Activated CD4-positive, alpha-beta T cell treated with anti-CD3 and anti-CD28 coated beads for 48 hours (primary cell): ENCODE results near the gene BNIPL.

ENCODE experiments used
- DNase-seq: peaks from one replicate; pipeline ENCODE4 v3.0.0-alpha.2; 2020

The BNIPL gene

DNA sequence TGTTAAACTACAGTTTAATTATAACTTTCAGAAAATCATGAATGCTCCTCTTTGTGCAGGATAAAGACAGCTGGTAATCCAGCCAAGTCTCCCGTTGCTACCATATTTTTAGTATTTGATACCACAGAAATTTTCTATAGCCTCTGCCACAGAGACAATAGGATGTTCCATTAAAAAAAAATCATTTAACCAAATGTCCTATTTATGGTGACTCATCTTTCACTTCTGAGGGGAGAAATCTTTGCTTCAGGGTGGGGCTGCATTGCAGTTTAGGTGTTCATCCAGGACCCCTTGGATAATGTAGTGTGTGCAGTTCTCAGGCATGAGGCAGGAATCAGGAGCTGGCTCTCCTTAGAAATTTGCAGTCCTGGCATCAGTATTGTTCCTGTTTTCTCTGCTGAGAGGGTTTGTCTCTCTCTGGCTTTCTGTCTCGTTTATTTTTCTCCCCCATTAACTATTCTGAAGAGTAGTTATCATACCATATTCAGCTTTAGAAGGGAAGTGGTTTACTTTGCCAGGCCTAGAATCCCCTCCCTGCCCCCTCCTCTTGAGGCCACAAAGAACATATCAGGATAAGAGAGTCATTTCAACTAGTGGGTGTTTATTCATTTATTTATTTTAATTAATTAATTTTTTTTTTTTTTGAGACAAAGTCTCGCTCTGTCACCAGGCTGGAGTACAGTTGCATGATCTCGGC is 25.1 kb upstream of the BNIPL start:
- DNase-seq, result no peak

DNA sequence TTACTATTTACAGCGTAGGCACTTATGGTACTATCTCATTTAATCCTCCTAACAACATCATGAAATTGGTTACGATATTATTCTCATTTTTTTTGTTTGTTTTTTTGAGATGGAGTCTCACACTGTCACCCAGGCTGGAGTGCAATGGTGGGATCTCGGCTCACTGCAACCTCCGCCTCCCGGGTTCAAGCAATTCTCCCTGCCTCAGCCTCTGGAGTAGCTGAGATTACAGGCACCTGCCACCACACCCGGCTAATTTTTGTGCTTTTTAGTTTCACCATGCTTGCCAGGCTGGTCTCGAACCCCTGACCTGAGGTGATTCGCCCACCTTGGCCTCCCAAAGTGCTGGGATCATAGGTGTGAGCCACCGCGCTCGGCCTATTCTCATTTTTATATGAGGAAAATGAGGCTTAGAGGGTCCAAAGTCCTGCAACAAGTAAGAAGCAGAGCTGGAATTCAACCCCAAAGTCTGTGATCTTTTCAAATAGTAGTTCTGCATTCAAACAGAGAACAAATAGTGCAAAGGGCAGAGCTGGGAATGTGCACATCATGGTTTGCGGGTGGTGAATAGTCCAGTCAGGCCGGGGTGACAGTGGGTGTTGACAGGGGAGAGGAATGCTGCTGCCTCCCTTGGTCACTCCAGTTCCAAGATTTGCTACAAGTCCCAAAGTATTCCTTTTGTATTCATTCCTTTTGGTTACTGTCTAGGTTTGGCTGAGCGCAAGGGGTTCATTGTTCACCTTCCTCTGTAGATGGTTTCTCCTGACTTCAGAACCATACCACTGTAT is 23.5 kb upstream of the BNIPL start:
- no peak for DNase-seq

DNA sequence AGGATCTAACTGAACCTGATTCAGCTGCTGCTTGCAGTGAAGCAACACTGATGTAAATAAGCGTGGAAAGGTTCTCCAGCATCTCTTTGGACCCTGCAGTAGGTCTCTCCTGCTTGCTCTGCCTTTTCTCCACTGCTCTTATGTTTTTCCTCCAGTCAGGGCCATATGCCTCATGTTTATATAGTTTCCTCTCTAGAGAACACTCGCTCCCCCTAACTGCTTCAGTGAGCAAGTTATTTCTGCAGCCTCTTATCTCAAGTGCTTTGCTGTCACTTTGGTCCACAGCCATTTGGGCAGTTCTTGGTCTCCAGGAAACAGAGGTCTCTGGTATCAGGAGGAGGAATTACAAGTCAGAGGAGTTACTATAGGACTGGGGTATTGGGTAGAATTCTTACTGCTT is 22.9 kb upstream of the BNIPL start:
- no peak for DNase-seq

DNA sequence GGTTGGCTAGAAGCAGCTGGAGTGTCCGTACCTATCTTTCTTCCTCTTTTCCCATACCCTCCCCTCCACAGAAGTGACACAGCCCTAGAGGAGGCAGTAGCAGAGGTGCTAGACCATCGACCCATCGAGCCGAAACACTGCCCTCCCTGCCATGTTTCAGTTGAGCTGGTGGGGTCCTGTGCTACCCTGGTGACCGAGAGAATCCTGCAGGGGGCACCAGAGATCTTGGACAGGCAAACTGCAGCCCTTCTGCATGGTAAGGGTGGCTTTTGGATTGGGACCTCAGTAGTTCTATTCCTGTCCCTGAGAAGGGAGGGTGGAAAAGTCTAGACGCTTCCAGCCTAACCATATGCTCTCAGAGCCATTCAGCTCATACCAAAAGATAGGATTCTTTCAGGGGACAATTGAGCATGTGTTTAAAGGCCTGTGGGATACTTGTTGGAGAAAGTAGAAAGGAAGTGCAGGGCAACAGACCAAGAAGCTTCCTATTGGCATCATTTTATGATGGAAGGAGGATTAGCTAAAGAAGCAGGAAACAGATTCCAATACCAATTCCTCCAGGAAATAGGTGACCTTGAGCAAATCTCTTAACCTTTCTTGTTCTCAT is 11.7 kb upstream of the BNIPL start:
- peak; percentile 88 for DNase-seq

DNA sequence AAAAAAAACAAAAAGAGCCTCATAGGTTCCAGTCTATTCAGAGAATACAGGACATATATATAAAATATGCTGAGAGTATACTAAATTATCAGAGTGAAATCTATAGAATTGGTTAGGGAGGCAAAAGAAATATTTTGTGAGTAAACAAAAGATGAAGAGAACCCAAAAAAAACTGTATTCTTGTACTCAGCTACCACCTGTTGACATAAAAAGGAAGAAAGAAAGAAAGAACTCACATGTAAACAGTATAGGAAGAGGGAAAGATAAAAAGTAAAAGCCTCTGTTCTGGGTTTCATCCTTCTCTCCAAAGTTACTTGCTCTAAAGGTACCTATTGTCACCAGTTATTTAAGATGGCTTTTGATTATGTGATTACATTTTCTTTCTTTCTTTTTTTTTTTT is 9.9 kb upstream of the BNIPL start:
- DNase-seq, result no peak

DNA sequence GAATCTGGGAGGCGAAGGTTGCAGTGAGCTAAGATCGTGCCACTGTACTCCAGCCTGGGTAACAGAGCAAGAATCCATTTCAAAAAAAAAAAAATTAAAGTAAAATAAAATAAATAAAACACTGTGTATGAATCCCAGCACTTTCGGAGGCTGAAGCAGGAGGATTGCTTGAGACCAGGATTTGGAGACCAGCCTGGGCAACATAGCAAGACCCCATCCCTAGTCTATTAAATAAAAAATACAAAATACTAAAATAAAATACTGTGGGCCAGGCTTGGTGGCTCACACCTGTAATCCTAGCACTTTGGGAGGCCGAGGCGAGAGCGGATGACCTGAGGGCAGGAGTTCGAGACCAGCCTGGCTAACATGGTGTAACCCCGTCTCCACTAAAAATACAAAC is 4.2 kb upstream of the BNIPL start:
- DNase-seq, result no peak

DNA sequence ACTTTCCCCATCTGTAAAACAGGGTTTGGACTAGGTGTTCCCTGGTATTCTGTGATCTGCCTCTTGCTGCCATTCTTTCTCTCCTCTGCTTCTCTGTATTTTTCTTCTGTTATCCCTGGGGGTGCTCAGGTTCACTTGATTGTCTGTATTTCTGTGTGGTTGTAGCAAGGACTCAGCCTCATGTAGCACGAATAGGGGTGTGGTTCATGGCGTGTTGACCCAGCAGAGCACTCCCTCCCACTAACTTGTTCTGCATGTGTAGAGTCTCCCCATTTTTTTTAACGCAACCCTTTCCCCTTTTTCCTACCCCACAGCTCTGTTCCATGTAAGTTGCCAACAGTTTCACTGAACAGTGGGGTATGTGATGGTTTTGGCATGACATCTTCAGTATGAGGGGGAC is 1.2 kb upstream of the BNIPL start:
- no peak for DNase-seq

DNA sequence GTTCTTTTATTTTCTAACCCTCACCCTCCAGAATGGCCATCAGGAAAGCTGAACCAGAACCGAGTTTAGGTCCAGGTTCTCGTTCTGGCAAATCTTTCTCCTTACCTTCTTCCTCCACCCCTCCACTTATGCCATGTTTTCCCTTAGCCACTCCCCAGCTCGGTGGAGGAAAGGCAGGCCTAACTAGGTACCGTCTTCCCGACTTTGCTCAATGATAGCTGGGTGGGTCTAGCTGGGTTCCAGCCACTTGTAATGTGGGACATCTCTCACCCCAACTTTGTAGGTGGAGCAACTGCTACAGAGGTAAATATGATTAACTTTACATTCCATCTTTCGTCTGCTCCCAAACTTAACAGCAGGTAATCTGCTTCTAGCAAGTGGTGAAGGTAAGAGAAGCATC is 646 bp downstream of the BNIPL start:
- no peak for DNase-seq

DNA sequence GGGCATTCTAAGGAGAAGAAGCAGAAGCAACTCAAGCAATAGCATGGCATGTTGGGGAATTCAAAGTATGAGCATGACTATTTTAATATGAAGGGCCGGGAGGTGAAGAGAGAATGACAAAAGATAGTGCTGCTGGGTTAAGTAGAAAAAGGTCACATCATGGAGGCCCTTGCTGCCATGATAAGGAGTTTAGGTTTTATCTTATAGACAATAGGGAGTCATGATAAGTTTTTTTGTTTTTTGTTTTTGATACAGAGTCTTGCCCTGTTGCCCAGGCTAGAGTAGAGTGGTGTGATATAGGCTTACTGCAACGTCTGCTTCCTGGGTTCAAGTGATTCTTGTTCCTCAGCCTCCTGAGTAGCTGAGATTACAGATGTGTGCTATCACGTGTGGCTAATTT is 3.1 kb downstream of the BNIPL start:
- no peak for DNase-seq

DNA sequence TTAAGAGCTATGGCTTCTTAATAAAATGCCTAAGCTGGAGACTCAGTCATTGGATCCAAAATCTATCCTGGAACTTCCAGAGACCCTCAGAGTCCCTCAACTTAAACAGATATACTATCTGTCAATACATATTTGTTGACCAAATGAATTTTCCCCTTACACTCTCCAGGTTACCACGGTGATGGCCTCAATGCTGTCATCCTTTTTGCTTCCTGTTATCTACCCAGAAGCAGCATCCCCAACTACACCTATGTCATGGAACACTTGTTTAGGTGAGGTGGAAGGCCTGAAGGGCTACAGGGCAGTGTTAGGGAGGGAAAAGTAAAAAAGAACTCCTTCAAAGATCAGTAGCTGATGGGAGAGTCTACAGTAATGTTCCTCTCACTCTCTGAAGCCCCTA is 6.8 kb downstream of the BNIPL start:
- DNase-seq, result no peak

DNA sequence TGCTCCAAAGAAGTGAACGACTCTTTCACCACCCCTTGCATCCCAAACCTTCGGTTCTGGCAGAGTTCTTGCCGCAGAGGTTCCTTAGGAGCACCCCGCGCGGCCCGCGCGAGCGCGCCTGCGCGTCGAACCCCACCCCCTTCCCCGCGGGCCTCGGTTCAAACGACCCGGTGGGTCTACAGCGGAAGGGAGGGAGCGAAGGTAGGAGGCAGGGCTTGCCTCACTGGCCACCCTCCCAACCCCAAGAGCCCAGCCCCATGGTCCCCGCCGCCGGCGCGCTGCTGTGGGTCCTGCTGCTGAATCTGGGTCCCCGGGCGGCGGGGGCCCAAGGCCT is 11.2 kb downstream of the BNIPL start, which contains the start of gene C1orf56:
C1orf56 (plus strand) TSS at position 161 of the 334 bp plus-strand sequence; CDS start at position 258, 97 bp downstream.
- peak; percentile 60 for DNase-seq

DNA sequence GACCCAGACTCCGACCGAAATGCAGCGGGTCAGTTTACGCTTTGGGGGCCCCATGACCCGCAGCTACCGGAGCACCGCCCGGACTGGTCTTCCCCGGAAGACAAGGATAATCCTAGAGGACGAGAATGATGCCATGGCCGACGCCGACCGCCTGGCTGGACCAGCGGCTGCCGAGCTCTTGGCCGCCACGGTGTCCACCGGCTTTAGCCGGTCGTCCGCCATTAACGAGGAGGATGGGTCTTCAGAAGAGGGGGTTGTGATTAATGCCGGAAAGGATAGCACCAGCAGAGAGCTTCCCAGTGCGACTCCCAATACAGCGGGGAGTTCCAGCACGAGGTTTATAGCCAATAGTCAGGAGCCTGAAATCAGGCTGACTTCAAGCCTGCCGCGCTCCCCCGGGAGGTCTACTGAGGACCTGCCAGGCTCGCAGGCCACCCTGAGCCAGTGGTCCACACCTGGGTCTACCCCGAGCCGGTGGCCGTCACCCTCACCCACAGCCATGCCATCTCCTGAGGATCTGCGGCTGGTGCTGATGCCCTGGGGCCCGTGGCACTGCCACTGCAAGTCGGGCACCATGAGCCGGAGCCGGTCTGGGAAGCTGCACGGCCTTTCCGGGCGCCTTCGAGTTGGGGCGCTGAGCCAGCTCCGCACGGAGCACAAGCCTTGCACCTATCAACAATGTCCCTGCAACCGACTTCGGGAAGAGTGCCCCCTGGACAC is 11.7 kb downstream of the BNIPL start:
- peak; percentile 71 for DNase-seq

DNA sequence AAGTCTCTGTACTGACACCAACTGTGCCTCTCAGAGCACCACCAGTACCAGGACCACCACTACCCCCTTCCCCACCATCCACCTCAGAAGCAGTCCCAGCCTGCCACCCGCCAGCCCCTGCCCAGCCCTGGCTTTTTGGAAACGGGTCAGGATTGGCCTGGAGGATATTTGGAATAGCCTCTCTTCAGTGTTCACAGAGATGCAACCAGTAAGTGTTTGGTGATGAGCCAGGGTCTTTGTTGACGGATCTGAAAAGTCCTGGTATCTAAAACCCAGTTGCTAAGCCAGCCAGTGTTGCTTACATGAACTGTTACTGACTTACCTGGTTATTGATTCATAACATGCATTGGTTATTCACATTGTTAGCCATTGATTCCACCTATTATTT is 12.3 kb downstream of the BNIPL start:
- no peak for DNase-seq

DNA sequence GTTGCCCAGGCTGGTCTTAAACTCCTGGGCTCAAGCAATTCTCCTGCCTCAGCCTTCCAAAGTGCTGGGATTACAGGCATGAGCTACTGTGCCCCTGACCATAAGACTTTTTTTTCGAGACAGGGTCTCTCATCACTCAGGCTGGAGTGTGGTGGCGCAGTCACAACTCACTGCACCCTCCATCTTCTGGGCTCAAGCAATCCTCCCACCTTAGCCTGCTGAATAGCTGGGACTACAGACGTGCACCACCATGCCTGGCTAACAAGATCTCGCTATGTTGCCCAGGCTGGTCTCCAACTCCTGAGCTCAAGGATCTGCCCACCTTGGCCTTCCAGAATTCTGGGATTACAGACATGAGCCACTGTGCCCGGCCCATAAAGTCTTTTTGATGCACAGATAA is 13.1 kb downstream of the BNIPL start:
- DNase-seq, result no peak

DNA sequence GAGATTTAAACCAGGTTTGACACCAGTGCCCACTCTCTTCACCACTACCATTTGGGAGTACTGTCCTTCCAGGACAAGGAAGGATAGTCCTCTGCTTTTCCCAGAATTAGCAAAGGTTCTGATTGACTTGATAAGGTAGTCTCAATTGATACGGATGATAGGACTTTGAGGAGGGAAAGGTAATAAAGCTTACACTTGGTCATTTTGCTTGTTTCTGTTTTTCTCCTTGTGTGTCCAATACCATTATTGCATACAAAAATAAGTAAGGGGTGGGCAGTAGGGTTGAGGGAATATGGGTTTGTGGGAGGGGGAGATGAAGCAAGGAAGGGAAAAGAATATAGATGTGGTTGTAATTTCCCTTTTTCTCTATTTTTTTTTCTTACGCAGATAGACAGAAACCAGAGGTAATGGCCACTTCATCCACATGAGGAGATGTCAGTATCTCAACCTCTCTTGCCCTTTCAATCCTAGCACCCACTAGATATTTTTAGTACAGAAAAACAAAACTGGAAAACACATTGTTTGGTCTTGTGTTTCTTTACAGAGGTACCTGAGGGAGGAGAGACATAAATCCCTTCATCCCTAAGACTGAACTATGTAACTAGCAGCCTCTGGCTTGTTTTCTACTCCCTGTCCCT is 13.8 kb downstream of the BNIPL start:
- no peak for DNase-seq

DNA sequence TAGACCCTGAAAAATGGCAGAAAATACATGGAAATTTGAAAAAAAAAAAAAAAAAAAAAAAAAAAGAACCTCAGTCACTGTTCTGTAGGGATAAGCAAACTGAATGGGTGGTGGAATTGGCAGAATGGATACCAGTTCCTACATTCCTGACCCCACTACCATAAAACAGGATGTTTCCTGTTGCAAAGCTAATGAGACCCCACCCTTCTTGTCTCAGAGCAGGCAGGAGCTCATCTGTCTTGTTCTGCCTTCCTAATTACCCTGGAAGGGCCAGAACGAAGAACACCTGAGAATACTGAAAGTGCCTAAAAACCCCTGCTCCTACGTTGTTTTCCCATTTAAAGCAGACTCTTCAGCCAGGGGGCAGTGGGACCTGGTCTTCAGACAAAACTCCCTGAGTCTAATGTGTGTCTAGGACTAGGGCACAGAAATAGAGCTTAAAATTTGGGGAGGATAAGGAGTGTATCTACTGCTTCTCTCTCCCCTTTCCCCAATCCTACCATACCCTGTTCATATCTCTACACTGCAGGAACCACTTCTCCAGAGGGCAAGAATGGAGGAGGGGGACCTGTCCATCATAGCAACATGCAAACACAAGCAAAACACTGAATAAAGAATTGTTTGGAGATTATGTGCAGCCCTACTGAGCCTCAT is 15.1 kb downstream of the BNIPL start:
- no peak for DNase-seq

DNA sequence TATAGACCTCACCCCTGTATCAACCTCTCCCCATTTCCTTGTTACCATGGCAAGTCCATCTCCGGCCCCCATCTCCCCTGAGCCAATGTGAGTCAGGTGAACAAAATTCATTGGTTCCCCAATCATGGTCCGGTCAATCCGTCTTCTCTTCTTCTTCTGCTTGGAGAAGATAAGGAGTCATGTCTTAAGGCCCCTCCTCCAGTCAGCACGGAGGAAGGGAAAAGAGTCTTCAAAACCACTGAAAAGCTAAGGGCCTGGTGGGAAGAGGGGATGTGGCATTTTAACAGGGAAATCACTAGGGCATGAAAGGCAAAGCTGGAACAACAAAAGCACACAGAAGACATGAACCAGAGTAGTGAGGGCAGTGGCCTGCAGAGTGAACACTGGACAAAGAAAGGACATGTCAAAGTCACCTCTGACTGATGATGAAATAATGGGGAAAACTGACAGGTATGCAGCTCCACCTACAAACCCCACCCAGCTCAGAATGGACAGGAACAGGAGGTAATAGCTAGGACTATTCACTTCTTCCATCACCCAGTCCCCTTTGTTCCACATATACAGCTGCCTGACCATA is 18.7 kb downstream of the BNIPL start:
- no peak for DNase-seq

DNA sequence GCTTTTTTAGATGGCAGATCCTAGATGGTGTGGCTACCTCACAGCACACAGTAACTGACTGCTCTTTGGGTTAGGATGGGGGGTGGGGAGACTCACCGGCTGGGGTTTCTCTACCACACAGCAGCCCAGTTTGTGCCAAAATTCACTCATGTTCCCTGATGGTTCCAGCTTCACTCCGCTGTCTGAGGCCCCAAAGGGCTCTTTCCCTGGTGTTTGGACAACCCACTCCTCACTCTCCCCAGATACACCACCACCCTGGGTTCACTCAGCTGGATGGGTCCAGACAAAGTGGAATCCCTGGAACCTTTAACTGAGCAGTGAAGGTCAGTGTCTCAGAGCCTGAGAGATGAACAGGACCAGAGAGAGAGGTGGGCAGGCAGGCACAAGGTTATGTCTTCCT is 19.2 kb downstream of the BNIPL start:
- DNase-seq, result no peak

DNA sequence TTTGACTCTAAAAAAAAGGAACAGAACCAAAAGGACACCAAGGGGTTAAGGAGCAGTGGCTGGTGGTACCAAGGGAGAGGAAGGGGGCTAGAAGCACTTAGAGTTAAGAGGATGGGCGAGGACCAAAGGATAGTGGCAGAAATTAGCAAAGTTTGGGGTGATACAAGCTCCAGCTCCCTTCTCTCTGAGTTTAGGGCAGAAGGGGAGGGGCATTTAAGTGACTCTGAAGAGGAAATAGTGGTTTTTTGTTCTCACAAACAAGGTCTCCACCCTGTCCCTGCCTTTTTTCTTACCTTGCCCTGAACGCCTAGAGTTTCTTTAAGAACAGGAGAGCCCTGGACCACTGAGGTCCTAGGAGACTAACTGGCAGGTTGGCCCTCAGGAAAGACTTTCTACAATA is 19.8 kb downstream of the BNIPL start:
- DNase-seq, result no peak

DNA sequence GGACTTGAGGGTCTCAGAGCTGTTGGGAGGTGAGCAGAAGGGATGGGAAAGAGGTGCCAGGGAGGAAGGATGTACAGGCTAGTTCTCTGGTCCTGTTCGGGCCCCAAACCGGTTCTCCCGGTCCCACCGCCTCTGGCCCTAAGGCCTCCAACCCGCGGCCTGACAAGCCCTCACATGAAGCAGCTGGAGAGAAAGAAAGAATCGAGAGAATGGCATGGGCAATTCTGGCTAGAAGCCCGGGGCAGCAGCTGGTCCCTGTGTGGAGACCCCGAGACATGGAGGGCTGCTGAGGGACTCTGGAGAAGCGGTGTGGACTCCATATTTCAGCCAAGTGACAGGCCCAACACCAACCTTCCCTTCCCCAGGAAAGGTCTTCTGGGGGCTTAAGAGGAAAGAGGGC is 22.3 kb downstream of the BNIPL start:
- no peak for DNase-seq

DNA sequence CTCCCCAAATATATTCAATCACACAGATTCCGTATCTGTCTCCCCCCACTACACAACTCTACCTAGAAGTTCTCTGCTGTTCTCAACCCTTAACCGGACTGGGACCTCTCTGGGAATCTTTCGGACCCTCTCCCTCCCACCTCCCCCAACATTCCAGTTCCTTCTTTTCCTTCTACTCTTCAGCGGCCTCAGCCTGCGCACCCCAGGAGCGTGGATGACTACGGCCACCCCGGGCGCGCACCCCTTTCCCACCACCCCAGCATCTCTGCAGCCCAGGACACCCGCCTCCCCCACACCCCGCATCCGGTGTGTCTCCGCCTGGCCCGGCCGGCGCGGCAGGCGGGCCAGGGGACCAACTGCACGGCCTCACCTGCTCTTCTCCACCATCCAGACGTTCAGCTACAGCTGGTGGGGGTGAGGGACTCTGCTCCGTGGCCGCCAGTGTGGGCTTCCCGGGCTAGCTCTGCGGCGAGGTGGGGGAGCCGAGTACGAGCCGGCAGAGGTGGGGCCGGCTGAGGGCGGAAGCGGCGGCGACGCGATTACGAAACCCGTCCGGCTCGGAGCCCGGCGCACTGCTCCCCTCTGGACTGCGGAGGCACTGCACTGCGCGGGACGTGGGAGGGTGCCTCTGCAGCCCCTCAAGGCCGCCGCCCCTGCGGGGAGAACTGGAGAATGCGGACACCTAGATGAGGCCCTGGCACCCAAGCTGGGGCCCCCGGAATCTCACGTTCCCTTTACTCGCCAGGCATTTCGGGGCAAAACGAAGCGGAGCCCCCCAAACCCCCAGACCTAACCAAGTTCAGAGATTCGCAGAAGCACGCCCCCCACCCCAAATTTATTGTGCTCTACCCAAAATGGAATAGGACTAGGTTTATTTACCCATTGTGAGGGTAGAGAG is 23.0 kb downstream of the BNIPL start, which contains the start of gene CDC42SE1:
CDC42SE1 (minus strand) TSS at position 514 of the 898 bp plus-strand sequence. CDS start 3,892 bp downstream, outside the sequence.
- peak; percentile 90 for DNase-seq
